ENCODE measurements around the gene SMIM7. TPM values are rescaled to one million over a fixed set of nuclear protein-coding genes. Genes with fewer than 3 reads are reported as not detected.

The SMIM7 gene
- total RNA-seq, 1 experiment from 2014 or later = 77.6 TPM

- Histone ChIP-seq H2BK12ac (ENCODE audit: insufficient read length, low read depth, low read length) (no peak overlapping the region), H4K8ac (replicated peaks; ENCODE audit: insufficient read length, low read depth, low read length) (no peak overlapping the region), H4K91ac (ENCODE audit: insufficient read length, low read depth, low read length) (no peak overlapping the region), H4K5ac (ENCODE audit: insufficient read length, low read depth, low read length) (no peak overlapping the region), H3K4me2 (ENCODE audit: insufficient read depth, insufficient read length, low read length) (no peak overlapping the region), H3K79me1 (ENCODE audit: insufficient read depth, low read depth, low read length, poor library complexity, severe bottlenecking) (peaks cover 10% of the 10 kb centered on the region), H2AFZ (ENCODE audit: low read length) (no peak overlapping the region), H3K14ac (ENCODE audit: insufficient read depth, low read length) (no peak overlapping the region), H3K56ac (ENCODE audit: insufficient read length, low read depth, low read length) (no peak overlapping the region), H3K27me3 (ENCODE audit: insufficient read depth, low read length) (no peaks in the 10 kb centered on the region), H3K4me1 (ENCODE audit: insufficient read depth, low read length) (no peaks in the 10 kb centered on the region), H3K27ac (ENCODE audit: insufficient read length, low read depth, low read length) (no peak overlapping the region), H3K9ac (ENCODE audit: extremely low read depth, insufficient read length, low read length) (no peak overlapping the region), H2BK120ac (ENCODE audit: low read depth, low read length, poor library complexity, severe bottlenecking) (no peak overlapping the region), H2BK20ac (ENCODE audit: low read depth, low read length, poor library complexity, severe bottlenecking) (no peak overlapping the region), H3K18ac (ENCODE audit: insufficient read length, low read depth, low read length) (no peak overlapping the region), H3K23me2 (ENCODE audit: insufficient read length, low read depth, low read length, poor library complexity, severe bottlenecking) (peaks cover 7% of the 10 kb centered on the region), H3K79me2 (ENCODE audit: insufficient read depth, low read length) (peaks cover 62% of the 10 kb centered on the region; the same call in 1 of the 2 replicates), H4K20me1 (ENCODE audit: control insufficient read depth, insufficient read depth, insufficient read length) (no peaks in the 10 kb centered on the region), H3K23ac (ENCODE audit: insufficient read length, low read depth, low read length) (no peak overlapping the region), H3T11ph (ENCODE audit: low read length) (no peak overlapping the region), H3K9me3 (ENCODE audit: control insufficient read depth, low read depth, low read length) (no peaks in the 10 kb centered on the region), H3K4ac (ENCODE audit: low read depth, low read length) (no peak overlapping the region), H2AK5ac (ENCODE audit: insufficient read length, low read length) (no peak overlapping the region), H2BK5ac (ENCODE audit: insufficient read length, low read length) (no peak overlapping the region), H2BK15ac (ENCODE audit: low read depth, low read length) (no peak overlapping the region)
- Mint-ChIP-seq H3K36me3 (ENCODE audit: insufficient read depth in 1 of 3, low read depth in 3 of 3) (peaks cover 3 to 16% (median 6%) of the 10 kb centered on the region in 3 experiments; a peak in 5 of 7 replicates), H3K4me1 (peaks cover 24 to 36% of the 10 kb centered on the region in 2 experiments), H3K27me3 (ENCODE audit: low read depth) (no peaks in the 10 kb centered on the region), H3K27ac (no peak overlapping the region), H3K4me3 (no peak overlapping the region), H3K9me3 (no peaks in the 10 kb centered on the region)
- TF ChIP-seq CTCF (conservative IDR thresholded peaks at IDR 0.05) = no peak
- DNase-seq = no peak
- no CpG with 5 or more reads among the region's 2 CpGs for WGBS (ENCODE audit: extremely low coverage, insufficient read length, low lambda C conversion rate)
Observed at GRCh38 chr19:16623066-16623465, 36.9 kb downstream of the SMIM7 start.

Measured in H9 (cell line).